DLD1 (cell line): ENCODE results near the gene MAL.

Experiments used
- in situ Hi-C: cut with HindIII; loops from 2 replicates; pipeline ENCODE4 v1.10.0; 2017; ENCODE audit warnings: low sequenced_read_pairs

The MAL gene

GRCh38 chr2:95025406-95026319 is at the start of gene MAL:
MAL (plus strand) TSS chr2:95025708; CDS start chr2:95025793, 85 bp downstream.
- in situ Hi-C loops, result no loop called here

- in situ Hi-C loops, result no loop called here
Measured at GRCh38 chr2:94977826-94978225, 47.7 kb upstream of the MAL start.

- in situ Hi-C loops, result no loop called here
Measured at GRCh38 chr2:94978917-94979316, 46.6 kb upstream of the MAL start.

- in situ Hi-C loops, result no loop called here
Measured at GRCh38 chr2:94979406-94980375, 45.8 kb upstream of the MAL start.

- in situ Hi-C loops, result no loop called here
Measured at GRCh38 chr2:94980406-94980805, 45.1 kb upstream of the MAL start.

- in situ Hi-C loops, result no loop called here
Measured at GRCh38 chr2:94982156-94982555, 43.4 kb upstream of the MAL start.

GRCh38 chr2:94982675-94983074 is 42.8 kb upstream of the MAL start:
- in situ Hi-C loops, result no loop called here

- in situ Hi-C loops, result no loop called here
Measured at GRCh38 chr2:94984964-94985575, 40.4 kb upstream of the MAL start.

- in situ Hi-C loops, result no loop called here
Measured at GRCh38 chr2:94985636-94986035, 39.9 kb upstream of the MAL start.

- in situ Hi-C loops, result no loop called here
Measured at GRCh38 chr2:94986392-94986963, 39.0 kb upstream of the MAL start.

- in situ Hi-C loops, result no loop called here
Measured at GRCh38 chr2:94987074-94988020, 38.2 kb upstream of the MAL start.

- in situ Hi-C loops, result no loop called here
Measured at GRCh38 chr2:94990956-94991355, 34.6 kb upstream of the MAL start.

- in situ Hi-C loops, result no loop called here
Measured at GRCh38 chr2:94992360-94992759, 33.1 kb upstream of the MAL start.

- in situ Hi-C loops, result no loop called here
Measured at GRCh38 chr2:94993176-94994062, 32.1 kb upstream of the MAL start.

- in situ Hi-C loops, result no loop called here
Measured at GRCh38 chr2:94994063-94994913, 31.2 kb upstream of the MAL start.

- in situ Hi-C loops, result no loop called here
Measured at GRCh38 chr2:94994914-94995552, 30.5 kb upstream of the MAL start.

GRCh38 chr2:94995553-94996304 is 29.8 kb upstream of the MAL start:
- in situ Hi-C loops, result no loop called here
